ENCODE data around the gene TRAPPC5. TPM values are rescaled to one million over a fixed set of nuclear protein-coding genes. Genes with fewer than 3 reads are reported as not detected.

TRAPPC5 gene
- total RNA-seq, 1 experiment from 2014 or later, result 101 TPM

GRCh38 chr19:7639863-7640348 lies 40.7 kb upstream of the TRAPPC5 start (continued):
- TF ChIP-seq, protein P1, sequence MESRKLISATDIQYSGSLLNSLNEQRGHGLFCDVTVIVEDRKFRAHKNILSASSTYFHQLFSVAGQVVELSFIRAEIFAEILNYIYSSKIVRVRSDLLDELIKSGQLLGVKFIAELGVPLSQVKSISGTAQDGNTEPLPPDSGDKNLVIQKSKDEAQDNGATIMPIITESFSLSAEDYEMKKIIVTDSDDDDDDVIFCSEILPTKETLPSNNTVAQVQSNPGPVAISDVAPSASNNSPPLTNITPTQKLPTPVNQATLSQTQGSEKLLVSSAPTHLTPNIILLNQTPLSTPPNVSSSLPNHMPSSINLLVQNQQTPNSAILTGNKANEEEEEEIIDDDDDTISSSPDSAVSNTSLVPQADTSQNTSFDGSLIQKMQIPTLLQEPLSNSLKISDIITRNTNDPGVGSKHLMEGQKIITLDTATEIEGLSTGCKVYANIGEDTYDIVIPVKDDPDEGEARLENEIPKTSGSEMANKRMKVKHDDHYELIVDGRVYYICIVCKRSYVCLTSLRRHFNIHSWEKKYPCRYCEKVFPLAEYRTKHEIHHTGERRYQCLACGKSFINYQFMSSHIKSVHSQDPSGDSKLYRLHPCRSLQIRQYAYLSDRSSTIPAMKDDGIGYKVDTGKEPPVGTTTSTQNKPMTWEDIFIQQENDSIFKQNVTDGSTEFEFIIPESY (IDR thresholded peaks at IDR 0.05; ENCODE audit: extremely low read depth, insufficient replicate concordance, low read length), result no peak
- TF ChIP-seq SIN3A (IDR thresholded peaks at IDR 0.05; ENCODE audit: low read depth) (no peak), SP1 (IDR thresholded peaks at IDR 0.05; ENCODE audit: low read depth) (no peak), FOSL1 (IDR thresholded peaks at IDR 0.05; ENCODE audit: low read depth) (no peak), ZNF274 (IDR thresholded peaks at IDR 0.05; ENCODE audit: low read depth, low read length) (no peak), CEBPB (IDR thresholded peaks at IDR 0.05; ENCODE audit: low read depth) (no peak)

GRCh38 chr19:7640803-7641202 lies 39.8 kb upstream of the TRAPPC5 start:
- no peaks in the 10 kb centered on the region for H3K9me2 ChIP-seq (ENCODE audit: insufficient read depth)
- BruUV-seq (replicated peaks), result no TSS peak
- RAD21 ChIA-PET (ENCODE audit: low non-redundant PET in 1 of 2, low total read pairs in 2 of 2, uncharacterized antibody in 2 of 2, unreplicated experiment in 2 of 2), result no interaction called here
- peaks cover 8 to 27% of the 10 kb centered on the region in 2 experiments; a peak in 3 of 4 replicates for H3K4me1 ChIP-seq (ENCODE audit: control insufficient read depth in 1 of 2, insufficient read depth in 2 of 2, low read length in 2 of 2)
- H3K9me3 ChIP-seq (ENCODE audit: control insufficient read depth in 1 of 2, insufficient read depth in 1 of 2, low read depth in 1 of 2, low read length in 2 of 2), result peaks cover 0 to 4% of the 10 kb centered on the region in 2 experiments; a peak in 1 of 4 replicates
- DNase-seq (ENCODE audit: low read depth, low spot score) (no peak), ATAC-seq (no peak)
- H3K36me3 ChIP-seq (ENCODE audit: control insufficient read depth in 1 of 2, insufficient read depth in 2 of 2, low read length in 2 of 2), result no peaks in the 10 kb centered on the region; a peak in 1 of 4 replicates
- H3K4me3 ChIP-seq (replicated peaks in 1 of 2; ENCODE audit: low read depth in 1 of 2, low read length in 2 of 2), result no peak overlapping the region
- peaks cover 17% of the 10 kb centered on the region for H3K79me2 ChIP-seq (ENCODE audit: insufficient read depth, low read length)
- CTCF ChIA-PET, result interaction anchor here (1.0 to 1.1 kb wide), 3 partner anchors 11 to 159 kb away, joined by 3 to 7 read pairs (median 4); no protein-coding TSS in a partner anchor
- H2AFZ ChIP-seq (ENCODE audit: low read depth, low read length, poor library complexity, severe bottlenecking), result no peak overlapping the region
- H3K27ac ChIP-seq (ENCODE audit: low read depth, low read length), result no peak overlapping the region
- no peaks in the 10 kb centered on the region for H3K27me3 ChIP-seq (ENCODE audit: insufficient read depth, low read length)
- H3K4me2 ChIP-seq (ENCODE audit: low read length), result no peak overlapping the region
- POLR2A ChIA-PET, result no interaction called here
- no peak overlapping the region for H3K9ac ChIP-seq (ENCODE audit: low read length)
- intact Hi-C loops (cut with micrococcal nuclease), result no loop called here
- H4K20me1 ChIP-seq (ENCODE audit: insufficient read depth), result no peaks in the 10 kb centered on the region
- TF ChIP-seq CEBPB (IDR thresholded peaks at IDR 0.05; ENCODE audit: low read depth) (no peak), CBX3 (IDR thresholded peaks at IDR 0.05; ENCODE audit: low read depth) (no peak), POLR2A (IDR thresholded peaks at IDR 0.05; ENCODE audit: borderline replicate concordance, extremely low read depth, insufficient read depth, insufficient read length) (no peak), POLR2AphosphoS5 (IDR thresholded peaks at IDR 0.05; ENCODE audit: low read depth, low read length) (no peak), SIN3A (IDR thresholded peaks at IDR 0.05; ENCODE audit: low read depth) (no peak), ELF1 (IDR thresholded peaks at IDR 0.05; ENCODE audit: borderline replicate concordance, low read depth) (no peak), CTCF (IDR thresholded peaks at IDR 0.05 in 2 of 3, conservative IDR thresholded peaks at IDR 0.05 in 1 of 3; ENCODE audit: borderline replicate concordance in 1 of 3, insufficient read depth in 1 of 3, low read depth in 2 of 3, low read length in 2 of 3) (no peak), EZH2 (IDR thresholded peaks at IDR 0.05) (no peak), SRF (IDR thresholded peaks at IDR 0.05; ENCODE audit: low read depth) (no peak), ZNF274 (IDR thresholded peaks at IDR 0.05; ENCODE audit: low read depth, low read length) (no peak), TCF7L2 (IDR thresholded peaks at IDR 0.05; ENCODE audit: borderline replicate concordance, extremely low read depth, insufficient read depth, insufficient read length) (no peak)
- TF ChIP-seq, protein P1 (IDR thresholded peaks at IDR 0.05; ENCODE audit: extremely low read depth, insufficient replicate concordance, low read length), result no peak
